ENCODE measurements around the gene ZNF708. TPM values are rescaled to one million over a fixed set of nuclear protein-coding genes. Genes with fewer than 3 reads are reported as not detected.
A peak's percentile ranks its signal among the peaks of the same experiment; 100 is the strongest.

The ZNF708 gene
- total and polyA plus RNA-seq, 2 of the 13 experiments (the other 11 are each of a cell fraction or from before 2014, with no cell fraction given) = 1.8 to 5.2 TPM

- TF ChIP-seq MED8 (CRISPR knock-in tag; IDR thresholded peaks at IDR 0.05; ENCODE audit: insufficient replicate concordance) (no peak), ZBTB42 (CRISPR knock-in tag; IDR thresholded peaks at IDR 0.05) (no peak), ZNF503 (CRISPR knock-in tag; IDR thresholded peaks at IDR 0.05) (no peak), ZNF883 (CRISPR knock-in tag; IDR thresholded peaks at IDR 0.05; ENCODE audit: not compliant biosample characterization) (no peak), REL (CRISPR knock-in tag; conservative IDR thresholded peaks at IDR 0.05) (no peak), KMT2B (CRISPR knock-in tag; IDR thresholded peaks at IDR 0.05) (peak; percentile 76; the same call in 1 of the 2 replicates), ZBED4 (CRISPR knock-in tag; IDR thresholded peaks at IDR 0.05; ENCODE audit: borderline replicate concordance) (0 out of 2 replicates have a peak, but pooled peaks have one; percentile 6), ZNF24 (IDR thresholded peaks at IDR 0.05) (no peak), ATF6 (CRISPR knock-in tag; conservative IDR thresholded peaks at IDR 0.05) (no peak), DNMT3B (CRISPR knock-in tag; conservative IDR thresholded peaks at IDR 0.05) (0 out of 2 replicates have a peak, but pooled peaks have one; percentile 32), CCAR2 (optimal IDR thresholded peaks at IDR 0.05; ENCODE audit: low read depth, low read length) (no peak), PHF20 (CRISPR knock-in tag; IDR thresholded peaks at IDR 0.05) (peak; percentile 82), ZNF782 (CRISPR knock-in tag; IDR thresholded peaks at IDR 0.05; ENCODE audit: borderline replicate concordance) (no peak), CREBL2 (CRISPR knock-in tag; IDR thresholded peaks at IDR 0.05; ENCODE audit: borderline replicate concordance) (no peak), FLYWCH1 (CRISPR knock-in tag; IDR thresholded peaks at IDR 0.05) (no peak), ZFP90 (CRISPR knock-in tag; IDR thresholded peaks at IDR 0.05; ENCODE audit: borderline replicate concordance) (no peak), ZNF556 (CRISPR knock-in tag; IDR thresholded peaks at IDR 0.05; ENCODE audit: borderline replicate concordance) (no peak), RCOR2 (CRISPR knock-in tag; IDR thresholded peaks at IDR 0.05) (no peak), SOX5 (CRISPR knock-in tag; IDR thresholded peaks at IDR 0.05; ENCODE audit: borderline replicate concordance) (no peak), ZBTB8A (CRISPR knock-in tag; IDR thresholded peaks at IDR 0.05; ENCODE audit: borderline replicate concordance, low read depth) (no peak), ZNF343 (CRISPR knock-in tag; IDR thresholded peaks at IDR 0.05) (no peak), NFYB (CRISPR knock-in tag; IDR thresholded peaks at IDR 0.05) (peak; percentile 76), ZNF777 (CRISPR knock-in tag; IDR thresholded peaks at IDR 0.05) (peak; percentile 63)
Observed at GRCh38 chr19:21328885-21329605, at the start of gene ZNF708 (continued).
